GM12878 (cell line): ENCODE measurements around the gene FRMD8. TPM values are rescaled to one million over a fixed set of nuclear protein-coding genes. Genes with fewer than 3 reads are reported as not detected.

Experiments used
- ATAC-seq: fragments of 200-7000 bp; cut with Tn5 transposase; 3 replicates; pipeline ENCODE4 v1.9.1; 2020; ENCODE audit warnings: mild to moderate bottlenecking, moderate library complexity
- BruUV-seq: library from RNA; stranded (reverse); fragments of 400-500 nt; replicated peaks from 2 replicates; lab custom pipeline; 2021; lab: Mats Ljungman, UMichigan
- CTCF ChIA-PET: fragments of 300-600 bp; sonication (Branson Sonifier 250); formaldehyde crosslinking; extraction: SDS; loops from one replicate; lab custom pipeline; 2021; ENCODE audit warnings: inconsistent platforms; lab: Yijun Ruan, JAX
- POLR2A ChIA-PET: fragments of 350-600 bp; formaldehyde crosslinking; extraction: SDS; loops from one replicate; lab custom pipeline; 2021; ENCODE audit warnings: inconsistent platforms; lab: Charles Lee
- RAD21 ChIA-PET: fragments of 300-600 bp; sonication (Branson Sonifier 250); formaldehyde crosslinking; loops from one replicate; lab custom pipeline; 2023; ENCODE audit warnings: antibody characterized with exemption; ENCODE audit not compliant: unreplicated experiment; lab: Charles Lee
- SMC1A ChIA-PET: fragments of 300-600 bp; sonication (Branson Sonifier 250); formaldehyde crosslinking; loops from one replicate; lab custom pipeline; 2023; ENCODE audit not compliant: unreplicated experiment, uncharacterized antibody; lab: Charles Lee
- DNase-seq: peaks from one replicate; pipeline ENCODE4 v3.0.0-alpha.2; 2011; ENCODE audit warnings: low read depth, low spot score
- FAIRE-seq: peaks from 3 replicates; lab custom pipeline; 2011; peaks lifted over from hg19 to GRCh38; lab: Jason Lieb, UNC
- H2AFZ ChIP-seq: 2 replicates; pipeline ENCODE4 v1.6.0; 2011; ENCODE audit warnings: low read depth, low read length, control low read depth; ENCODE audit not compliant: control insufficient read depth
- H3K27ac ChIP-seq: 2 replicates; pipeline ENCODE4 v1.5.1; 2011; ENCODE audit warnings: control low read depth; ENCODE audit not compliant: control insufficient read depth, insufficient read depth
- H3K27me3 ChIP-seq, 2 experiments: replicated peaks in 1 of 2; 2 replicates each; pipeline versions ENCODE4 v1.6.0 to v1.6.1; 2011; ENCODE audit warnings: low read length in 1 of 2; ENCODE audit not compliant: control insufficient read depth in 2 of 2, insufficient read depth in 2 of 2
- H3K36me3 ChIP-seq, 2 experiments: 2 replicates each; pipeline ENCODE4 v1.5.1; 2011; ENCODE audit warnings: low read length in 1 of 2; ENCODE audit not compliant: control insufficient read depth in 2 of 2, insufficient read depth in 2 of 2
- H3K4me1 ChIP-seq: 2 replicates; pipeline ENCODE4 v1.6.1; 2011; ENCODE audit warnings: mild to moderate bottlenecking, low read length, moderate library complexity, mixed read lengths; ENCODE audit not compliant: control insufficient read depth, insufficient read depth
- H3K4me2 ChIP-seq: 2 replicates; pipeline ENCODE4 v1.6.0; 2011; ENCODE audit warnings: control low read depth; ENCODE audit not compliant: control insufficient read depth, insufficient read depth
- H3K4me3 ChIP-seq: fragments of 200-600 bp; sonication (generic); 2 replicates; pipeline ENCODE4 v1.5.1; 2016
- H3K79me2 ChIP-seq: 2 replicates; pipeline ENCODE4 v1.6.0; 2011; ENCODE audit warnings: low read length; ENCODE audit not compliant: control insufficient read depth, insufficient read depth
- H3K9ac ChIP-seq: 2 replicates; pipeline ENCODE4 v1.8.0; 2011; ENCODE audit warnings: low read length, control low read depth, mixed read lengths; ENCODE audit not compliant: control insufficient read depth, insufficient read depth
- H3K9me3 ChIP-seq: replicated peaks from 3 replicates; pipeline ENCODE4 v1.5.1; 2011; ENCODE audit warnings: mild to moderate bottlenecking, low read length; ENCODE audit not compliant: control insufficient read depth, insufficient read depth
- H4K20me1 ChIP-seq: 2 replicates; pipeline ENCODE4 v1.6.0; 2011; ENCODE audit not compliant: control insufficient read depth, insufficient read depth
- CHD4 ChIP-seq: fragments of 200-600 bp; sonication (generic); IDR thresholded peaks from 2 replicates; pipeline ENCODE4 v1.6.1; 2016; ENCODE audit warnings: mild to moderate bottlenecking
- MEF2A ChIP-seq: IDR thresholded peaks from 2 replicates; pipeline ENCODE4 v1.6.1; 2011; ENCODE audit warnings: low read depth, mild to moderate bottlenecking, low read length, moderate library complexity; ENCODE audit not compliant: insufficient read depth
- MTA2 ChIP-seq: fragments of 450-650 bp; IDR thresholded peaks from 2 replicates; pipeline ENCODE4 v1.6.1; 2016; ENCODE audit warnings: low read depth, mild to moderate bottlenecking, moderate library complexity
- MXI1 ChIP-seq: fragments of 150-350 bp; IDR thresholded peaks from 2 replicates; pipeline ENCODE4 v1.6.1; 2011; ENCODE audit warnings: low read depth, mild to moderate bottlenecking, inconsistent platforms, low read length, improper control_type of control experiment
- NFYB ChIP-seq: IDR thresholded peaks from 2 replicates; pipeline ENCODE4 v1.6.1; 2011; ENCODE audit warnings: low read depth, mild to moderate bottlenecking, low read length, improper control_type of control experiment, moderate library complexity; ENCODE audit not compliant: insufficient read depth
- RB1 ChIP-seq: fragments of 450-650 bp; formaldehyde crosslinking; IDR thresholded peaks from 2 replicates; pipeline ENCODE4 v1.6.1; 2017; ENCODE audit warnings: mild to moderate bottlenecking, borderline replicate concordance
- SKIL ChIP-seq: fragments of 450-650 bp; IDR thresholded peaks from 2 replicates; pipeline ENCODE4 v1.6.1; 2017; ENCODE audit warnings: mild to moderate bottlenecking, low read depth, inconsistent platforms; ENCODE audit not compliant: poor library complexity, severe bottlenecking
- SMC3 ChIP-seq: IDR thresholded peaks from 2 replicates; pipeline ENCODE4 v1.6.1; 2011; ENCODE audit warnings: low read length, improper control_type of control experiment, borderline replicate concordance
- TBL1XR1 ChIP-seq: IDR thresholded peaks from 2 replicates; pipeline ENCODE4 v1.6.1; 2012; ENCODE audit warnings: low read depth, low read length, improper control_type of control experiment
- WGBS: methylation state at CpG from one replicate; pipeline ENCODE4 v1.1.6; 2016; ENCODE audit warnings: low lambda C conversion rate; ENCODE audit not compliant: insufficient replicate concordance, insufficient coverage; ENCODE audit errors: missing lambda C conversion rate; 5-methylcytosine and 5-hydroxymethylcytosine counted together
- in situ Hi-C: fragments of 300-500 bp; cut with MboI; formaldehyde crosslinking; loops from 9 replicates; pipeline ENCODE4 v1.14.3; 2018; ENCODE audit warnings: mixed read lengths
- intact Hi-C: fragments of 100-400 bp; cut with micrococcal nuclease; formaldehyde crosslinking; loops from one replicate; pipeline ENCODE4 v1.14.2; 2022; ENCODE audit not compliant: unreplicated experiment
- polyA plus RNA-seq, 11 experiments: library from polyadenylated mRNA; depleted of rRNA in 4 of 11; unstranded in 6 of 11; stranded (reverse) in 5 of 11; fragments of >200 nt; fragmentation: Nextera tagmentation in 4 of 11; fragmentation: Illumina TruSeq in 1 of 11; extraction: Ambion mirVana in 4 of 11; extraction: Trizol in 1 of 11; gene quantifications; 1 replicate in 1 of 11; 2 replicates in 10 of 11; pipeline versions ENCODE4 v1.2.1 to v1.2.3, GENCODE V29; 2011 to 2016; ENCODE audit warnings: inconsistent platforms in 2 of 11, missing spikeins in 2 of 11, low read depth in 1 of 11
- total RNA-seq, 4 experiments: library from RNA; depleted of rRNA in 3 of 4; stranded (reverse); fragments of >200 nt in 3 of 4; fragmentation: Illumina TruSeq in 1 of 4; extraction: Trizol in 1 of 4; gene quantifications; 2 replicates each; pipeline versions ENCODE4 v1.2.1 to v1.2.3, GENCODE V29; 2013 to 2021
- TF ChIP-seq, protein P1 (sequence below): IDR thresholded peaks from 2 replicates; pipeline ENCODE4 v1.6.1; 2012; ENCODE audit warnings: mild to moderate bottlenecking, low read depth, low read length
- TF ChIP-seq, protein P2 (sequence below): fragments of 450-650 bp; IDR thresholded peaks from 2 replicates; pipeline ENCODE4 v1.6.1; 2016; ENCODE audit warnings: mild to moderate bottlenecking, moderate library complexity, borderline replicate concordance
- TF ChIP-seq, protein P3 (sequence below): fragments of 450-650 bp; IDR thresholded peaks from 2 replicates; pipeline ENCODE4 v1.6.1; 2017; ENCODE audit warnings: low read depth, mild to moderate bottlenecking, moderate library complexity

The FRMD8 gene
- total and polyA plus RNA-seq, 10 of the 15 experiments (the other 5 are each of a cell fraction or from before 2014, with no cell fraction given): 8.3 to 69.4 (median 28.0) TPM

DNA sequence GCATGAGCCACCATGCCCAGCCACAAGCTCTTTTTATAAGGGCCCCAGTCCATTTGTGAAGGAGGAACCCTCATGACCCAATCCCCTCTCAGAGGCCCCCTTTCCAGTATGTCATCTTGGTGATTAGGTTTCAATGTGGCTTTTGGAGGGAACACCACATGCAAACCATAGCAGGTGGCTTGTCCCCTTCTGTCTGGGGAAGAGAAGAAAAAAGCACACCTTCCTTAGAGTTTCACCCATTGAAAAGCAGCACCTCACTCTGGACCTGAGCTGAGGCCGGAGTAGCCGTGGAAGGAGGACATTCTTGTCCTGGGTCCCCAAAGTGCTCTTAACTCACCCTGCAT lies 61.6 kb downstream of the FRMD8 start:
- in situ Hi-C loops (no loop called here), intact Hi-C loops (no loop called here)
- Histone ChIP-seq H3K4me2 (no peak overlapping the region), H3K27me3 (no peaks in the 10 kb centered on the region), H4K20me1 (no peaks in the 10 kb centered on the region), H2AFZ (no peak overlapping the region), H3K9ac (no peak overlapping the region), H3K4me3 (no peak overlapping the region), H3K4me1 (peaks cover 26% of the 10 kb centered on the region), H3K36me3 (peaks cover 0 to 5% of the 10 kb centered on the region in 2 experiments; a peak in 2 of 4 replicates), H3K79me2 (peaks cover 7% of the 10 kb centered on the region), H3K27ac (0 out of 2 replicates have a peak overlapping the region, but pooled peaks have one; percentile 8), H3K9me3 (no peaks in the 10 kb centered on the region)
- no TSS peak for BruUV-seq
- no peak for DNase-seq
- FAIRE-seq: no peak
- ChIA-PET POLR2A (interaction anchor here (0.6 to 1.0 kb wide), 2 partner anchors 41 to 50 kb away, joined by 3 to 5 read pairs; no protein-coding TSS in a partner anchor), RAD21 (no interaction called here), SMC1A (interaction anchor here (1.1 to 1.4 kb wide), 3 partner anchors 11 to 32 kb away, joined by 3 to 4 read pairs (median 3); no protein-coding TSS in a partner anchor), CTCF (interaction anchor here (0.6 to 1.1 kb wide), 2 partner anchors 21 to 23 kb away, joined by 3 read pairs; no protein-coding TSS in a partner anchor)
- no peak for ATAC-seq
- WGBS: 98% methylated on average over 2 of the region's 2 CpGs
- TF ChIP-seq MEF2A (no peak), MXI1 (no peak), SKIL (no peak), NFYB (no peak), CHD4 (no peak), TBL1XR1 (no peak), RB1 (no peak), SMC3 (no peak), MTA2 (no peak)
- TF ChIP-seq, protein P1, sequence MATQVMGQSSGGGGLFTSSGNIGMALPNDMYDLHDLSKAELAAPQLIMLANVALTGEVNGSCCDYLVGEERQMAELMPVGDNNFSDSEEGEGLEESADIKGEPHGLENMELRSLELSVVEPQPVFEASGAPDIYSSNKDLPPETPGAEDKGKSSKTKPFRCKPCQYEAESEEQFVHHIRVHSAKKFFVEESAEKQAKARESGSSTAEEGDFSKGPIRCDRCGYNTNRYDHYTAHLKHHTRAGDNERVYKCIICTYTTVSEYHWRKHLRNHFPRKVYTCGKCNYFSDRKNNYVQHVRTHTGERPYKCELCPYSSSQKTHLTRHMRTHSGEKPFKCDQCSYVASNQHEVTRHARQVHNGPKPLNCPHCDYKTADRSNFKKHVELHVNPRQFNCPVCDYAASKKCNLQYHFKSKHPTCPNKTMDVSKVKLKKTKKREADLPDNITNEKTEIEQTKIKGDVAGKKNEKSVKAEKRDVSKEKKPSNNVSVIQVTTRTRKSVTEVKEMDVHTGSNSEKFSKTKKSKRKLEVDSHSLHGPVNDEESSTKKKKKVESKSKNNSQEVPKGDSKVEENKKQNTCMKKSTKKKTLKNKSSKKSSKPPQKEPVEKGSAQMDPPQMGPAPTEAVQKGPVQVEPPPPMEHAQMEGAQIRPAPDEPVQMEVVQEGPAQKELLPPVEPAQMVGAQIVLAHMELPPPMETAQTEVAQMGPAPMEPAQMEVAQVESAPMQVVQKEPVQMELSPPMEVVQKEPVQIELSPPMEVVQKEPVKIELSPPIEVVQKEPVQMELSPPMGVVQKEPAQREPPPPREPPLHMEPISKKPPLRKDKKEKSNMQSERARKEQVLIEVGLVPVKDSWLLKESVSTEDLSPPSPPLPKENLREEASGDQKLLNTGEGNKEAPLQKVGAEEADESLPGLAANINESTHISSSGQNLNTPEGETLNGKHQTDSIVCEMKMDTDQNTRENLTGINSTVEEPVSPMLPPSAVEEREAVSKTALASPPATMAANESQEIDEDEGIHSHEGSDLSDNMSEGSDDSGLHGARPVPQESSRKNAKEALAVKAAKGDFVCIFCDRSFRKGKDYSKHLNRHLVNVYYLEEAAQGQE: no peak
- TF ChIP-seq, protein P2, sequence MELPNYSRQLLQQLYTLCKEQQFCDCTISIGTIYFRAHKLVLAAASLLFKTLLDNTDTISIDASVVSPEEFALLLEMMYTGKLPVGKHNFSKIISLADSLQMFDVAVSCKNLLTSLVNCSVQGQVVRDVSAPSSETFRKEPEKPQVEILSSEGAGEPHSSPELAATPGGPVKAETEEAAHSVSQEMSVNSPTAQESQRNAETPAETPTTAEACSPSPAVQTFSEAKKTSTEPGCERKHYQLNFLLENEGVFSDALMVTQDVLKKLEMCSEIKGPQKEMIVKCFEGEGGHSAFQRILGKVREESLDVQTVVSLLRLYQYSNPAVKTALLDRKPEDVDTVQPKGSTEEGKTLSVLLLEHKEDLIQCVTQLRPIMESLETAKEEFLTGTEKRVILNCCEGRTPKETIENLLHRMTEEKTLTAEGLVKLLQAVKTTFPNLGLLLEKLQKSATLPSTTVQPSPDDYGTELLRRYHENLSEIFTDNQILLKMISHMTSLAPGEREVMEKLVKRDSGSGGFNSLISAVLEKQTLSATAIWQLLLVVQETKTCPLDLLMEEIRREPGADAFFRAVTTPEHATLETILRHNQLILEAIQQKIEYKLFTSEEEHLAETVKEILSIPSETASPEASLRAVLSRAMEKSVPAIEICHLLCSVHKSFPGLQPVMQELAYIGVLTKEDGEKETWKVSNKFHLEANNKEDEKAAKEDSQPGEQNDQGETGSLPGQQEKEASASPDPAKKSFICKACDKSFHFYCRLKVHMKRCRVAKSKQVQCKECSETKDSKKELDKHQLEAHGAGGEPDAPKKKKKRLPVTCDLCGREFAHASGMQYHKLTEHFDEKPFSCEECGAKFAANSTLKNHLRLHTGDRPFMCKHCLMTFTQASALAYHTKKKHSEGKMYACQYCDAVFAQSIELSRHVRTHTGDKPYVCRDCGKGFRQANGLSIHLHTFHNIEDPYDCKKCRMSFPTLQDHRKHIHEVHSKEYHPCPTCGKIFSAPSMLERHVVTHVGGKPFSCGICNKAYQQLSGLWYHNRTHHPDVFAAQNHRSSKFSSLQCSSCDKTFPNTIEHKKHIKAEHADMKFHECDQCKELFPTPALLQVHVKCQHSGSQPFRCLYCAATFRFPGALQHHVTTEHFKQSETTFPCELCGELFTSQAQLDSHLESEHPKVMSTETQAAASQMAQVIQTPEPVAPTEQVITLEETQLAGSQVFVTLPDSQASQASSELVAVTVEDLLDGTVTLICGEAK: no peak
- TF ChIP-seq, protein P3, sequence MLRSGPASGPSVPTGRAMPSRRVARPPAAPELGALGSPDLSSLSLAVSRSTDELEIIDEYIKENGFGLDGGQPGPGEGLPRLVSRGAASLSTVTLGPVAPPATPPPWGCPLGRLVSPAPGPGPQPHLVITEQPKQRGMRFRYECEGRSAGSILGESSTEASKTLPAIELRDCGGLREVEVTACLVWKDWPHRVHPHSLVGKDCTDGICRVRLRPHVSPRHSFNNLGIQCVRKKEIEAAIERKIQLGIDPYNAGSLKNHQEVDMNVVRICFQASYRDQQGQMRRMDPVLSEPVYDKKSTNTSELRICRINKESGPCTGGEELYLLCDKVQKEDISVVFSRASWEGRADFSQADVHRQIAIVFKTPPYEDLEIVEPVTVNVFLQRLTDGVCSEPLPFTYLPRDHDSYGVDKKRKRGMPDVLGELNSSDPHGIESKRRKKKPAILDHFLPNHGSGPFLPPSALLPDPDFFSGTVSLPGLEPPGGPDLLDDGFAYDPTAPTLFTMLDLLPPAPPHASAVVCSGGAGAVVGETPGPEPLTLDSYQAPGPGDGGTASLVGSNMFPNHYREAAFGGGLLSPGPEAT: no peak
